Measurements from ENCODE around the gene BPI. TPM values are rescaled to one million over a fixed set of nuclear protein-coding genes. Genes with fewer than 3 reads are reported as not detected.
A peak's percentile ranks its signal among the peaks of the same experiment; 100 is the strongest.

BPI gene
- polyA plus RNA-seq, 1 donor (not counting 4 experiments of a cell fraction or from before 2014, with no cell fraction given): not detected

- no peak for FAIRE-seq
Observed at GRCh38 chr20:38260378-38261053, 43.4 kb upstream of the BPI start, which contains the start of gene KIAA1755. KIAA1755 (minus strand) TSS chr20:38260735; CDS start chr20:38260500, 235 bp downstream.

GRCh38 chr20:38261054-38261390, 42.9 kb upstream of the BPI start:
- peaks cover 29% of the 10 kb centered on the region for H3K27me3 ChIP-seq (ENCODE audit: control insufficient read depth, extremely low read depth, insufficient read depth, low read length)
- H3K79me2 ChIP-seq (ENCODE audit: control insufficient read depth, insufficient read depth, low read length): no peaks in the 10 kb centered on the region
- no peaks in the 10 kb centered on the region for H3K4me1 ChIP-seq (ENCODE audit: control insufficient read depth, extremely low read depth, insufficient read depth, low read length)
- DNase-seq (ENCODE audit: low read depth, low spot score) (no peak), FAIRE-seq (no peak)
- dilution Hi-C loops (cut with MboI; ENCODE audit: extremely low pct_ligation_motif_present, low sequenced_read_pairs): no loop called here
- H3K27ac ChIP-seq (ENCODE audit: control insufficient read depth, insufficient read depth, low read length): no peak overlapping the region
- no peak overlapping the region for H2AFZ ChIP-seq (ENCODE audit: control insufficient read depth, low read length)
- no peak overlapping the region for H3K4me3 ChIP-seq (ENCODE audit: control insufficient read depth in 2 of 3, extremely low read depth in 1 of 3, insufficient read depth in 2 of 3, low read depth in 1 of 3, low read length in 3 of 3)
- H4K20me1 ChIP-seq (ENCODE audit: control insufficient read depth, extremely low read depth, insufficient read depth, low read length): no peaks in the 10 kb centered on the region
- H3K9ac ChIP-seq (ENCODE audit: control insufficient read depth, extremely low read depth, insufficient read depth, low read length): no peak overlapping the region
- H3K9me1 ChIP-seq (ENCODE audit: control insufficient read depth, extremely low read depth, insufficient read depth, low read length): no peaks in the 10 kb centered on the region
- no peaks in the 10 kb centered on the region for H3K9me3 ChIP-seq (ENCODE audit: control insufficient read depth, low read depth, low read length)
- TF ChIP-seq CTCF (optimal IDR thresholded peaks at IDR 0.05 in 1 of 3, IDR thresholded peaks at IDR 0.05 in 1 of 3, conservative IDR thresholded peaks at IDR 0.05 in 1 of 3; ENCODE audit: extremely low read depth in 1 of 3, insufficient read depth in 2 of 3, low read length in 3 of 3): no peak
- TF ChIP-seq EZH2 (IDR thresholded peaks at IDR 0.05; ENCODE audit: low read length): no peak
- no peaks in the 10 kb centered on the region for H3K36me3 ChIP-seq (ENCODE audit: control insufficient read depth in 2 of 2, extremely low read depth in 1 of 2, insufficient read depth in 2 of 2, low read length in 2 of 2)
- no peak overlapping the region for H3K4me2 ChIP-seq (ENCODE audit: control insufficient read depth, extremely low read depth, insufficient read depth, low read depth, low read length)

More at GRCh38 chr20:38260378-38261053, 43.4 kb upstream of the BPI start, which contains the start of gene KIAA1755:
- TF ChIP-seq EZH2 (IDR thresholded peaks at IDR 0.05; ENCODE audit: low read length): peak; percentile 25
- no peak for TF ChIP-seq CTCF (optimal IDR thresholded peaks at IDR 0.05 in 1 of 3, IDR thresholded peaks at IDR 0.05 in 1 of 3, conservative IDR thresholded peaks at IDR 0.05 in 1 of 3; ENCODE audit: extremely low read depth in 1 of 3, insufficient read depth in 2 of 3, low read length in 3 of 3)
- Histone ChIP-seq H3K27ac (ENCODE audit: control insufficient read depth, insufficient read depth, low read length) (no peak within 1 kb of the TSS), H2AFZ (ENCODE audit: control insufficient read depth, low read length) (no peak within 1 kb of the TSS), H3K36me3 (ENCODE audit: control insufficient read depth in 2 of 2, extremely low read depth in 1 of 2, insufficient read depth in 2 of 2, low read length in 2 of 2) (no peaks in the 10 kb centered on the region), H3K4me2 (ENCODE audit: control insufficient read depth, extremely low read depth, insufficient read depth, low read depth, low read length) (no peak within 1 kb of the TSS), H3K79me2 (ENCODE audit: control insufficient read depth, insufficient read depth, low read length) (no peaks in the 10 kb centered on the region), H3K9me3 (ENCODE audit: control insufficient read depth, low read depth, low read length) (no peaks in the 10 kb centered on the region), H3K9me1 (ENCODE audit: control insufficient read depth, extremely low read depth, insufficient read depth, low read length) (no peaks in the 10 kb centered on the region), H4K20me1 (ENCODE audit: control insufficient read depth, extremely low read depth, insufficient read depth, low read length) (no peaks in the 10 kb centered on the region), H3K4me3 (ENCODE audit: control insufficient read depth in 2 of 3, extremely low read depth in 1 of 3, insufficient read depth in 2 of 3, low read depth in 1 of 3, low read length in 3 of 3) (no peak within 1 kb of the TSS), H3K9ac (ENCODE audit: control insufficient read depth, extremely low read depth, insufficient read depth, low read length) (no peak within 1 kb of the TSS), H3K27me3 (ENCODE audit: control insufficient read depth, extremely low read depth, insufficient read depth, low read length) (peaks cover 29% of the 10 kb centered on the region), H3K4me1 (ENCODE audit: control insufficient read depth, extremely low read depth, insufficient read depth, low read length) (no peaks in the 10 kb centered on the region)
- dilution Hi-C loops (cut with MboI; ENCODE audit: extremely low pct_ligation_motif_present, low sequenced_read_pairs): no loop called here
- DNase-seq (ENCODE audit: low read depth, low spot score): no peak

Data from keratinocyte (primary cell).